Stimulated activated CD4-positive, alpha-beta T cell treated with anti-CD3 and anti-CD28 coated beads, TNF-alpha, amount 100 ng/mL, for 1 hour (primary cell): ENCODE data around the gene CHRM2.

Source experiments
- DNase-seq, 3 donors: peaks; one replicate each; pipeline ENCODE4 v3.0.0-alpha.2; 2020; ENCODE audit warnings: low read depth in 3 of 3, low spot score in 1 of 3

CHRM2 gene

GRCh38 chr7:136956671-136957070 is 88.2 kb downstream of the CHRM2 start:
- DNase-seq: no peak

- no peak for DNase-seq
Measured at GRCh38 chr7:136957391-136957790, 88.9 kb downstream of the CHRM2 start.

- DNase-seq: no peak
Measured at GRCh38 chr7:136958016-136958415, 89.6 kb downstream of the CHRM2 start.

DNA sequence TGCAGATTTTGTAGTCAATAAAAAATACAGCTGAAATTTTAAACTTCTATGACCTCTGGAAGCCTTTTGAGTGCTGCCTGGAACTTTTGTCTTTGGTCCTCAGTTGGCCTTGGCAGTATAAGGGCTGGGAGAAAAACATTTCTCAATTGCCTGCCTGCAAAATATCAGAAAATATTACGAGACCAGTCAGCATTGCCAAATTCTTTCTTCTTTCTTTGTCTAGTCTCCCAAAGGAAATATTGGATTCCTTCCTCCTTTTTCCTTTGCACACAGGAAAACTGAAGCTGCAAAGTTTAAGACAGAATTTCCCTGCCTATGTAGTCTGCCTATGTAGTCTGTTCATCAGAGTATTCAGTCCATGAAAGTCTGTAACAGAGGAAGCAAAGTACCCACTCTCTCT is 95.9 kb downstream of the CHRM2 start:
- DNase-seq: no peak

DNA sequence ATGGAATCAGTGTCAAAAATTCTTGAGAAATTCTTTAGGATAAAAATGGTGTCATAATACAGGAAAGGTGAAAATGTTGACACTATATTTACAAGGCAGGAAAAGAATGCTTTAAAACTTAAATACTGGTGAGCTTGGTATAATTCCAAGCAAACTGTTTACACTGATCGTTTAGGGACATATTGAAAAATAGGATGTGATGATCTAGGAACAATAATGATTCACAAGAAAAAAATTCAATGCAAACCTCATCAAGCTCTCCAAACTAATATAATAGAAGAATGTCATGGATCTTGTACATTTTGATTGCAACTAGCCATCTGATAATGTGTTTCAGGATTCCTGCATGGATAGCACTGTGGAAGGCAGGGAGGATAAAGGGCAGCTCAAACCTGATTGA is 98.4 kb downstream of the CHRM2 start:
- DNase-seq: no peak

DNA sequence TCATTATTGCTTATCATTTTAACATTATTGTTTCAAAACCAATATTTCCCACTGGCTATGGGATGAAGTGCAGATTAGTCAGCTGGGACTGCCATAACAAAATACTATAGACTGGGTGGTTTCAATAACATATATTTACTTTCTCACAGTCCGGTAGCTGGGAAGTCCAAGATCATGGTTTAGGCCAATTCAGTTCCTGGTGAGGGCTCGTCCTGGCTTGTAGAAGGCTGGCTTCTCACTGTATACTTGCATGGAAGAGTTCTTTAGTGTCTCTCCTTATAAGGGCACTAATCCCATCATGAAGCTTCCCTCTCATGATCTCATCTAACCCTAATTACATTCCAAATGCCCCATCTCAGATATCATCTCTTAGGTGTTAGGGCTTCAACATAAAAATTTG is 101.3 kb downstream of the CHRM2 start:
- DNase-seq: no peak

- no peak for DNase-seq
Measured at GRCh38 chr7:136971776-136972175, 103.3 kb downstream of the CHRM2 start.

GRCh38 chr7:136976504-136977251 is 108.2 kb downstream of the CHRM2 start:
- no peak for DNase-seq

GRCh38 chr7:136993377-136993776 is 124.9 kb downstream of the CHRM2 start:
- DNase-seq: no peak

GRCh38 chr7:136997735-136998134 is 129.3 kb downstream of the CHRM2 start:
- no peak for DNase-seq

DNA sequence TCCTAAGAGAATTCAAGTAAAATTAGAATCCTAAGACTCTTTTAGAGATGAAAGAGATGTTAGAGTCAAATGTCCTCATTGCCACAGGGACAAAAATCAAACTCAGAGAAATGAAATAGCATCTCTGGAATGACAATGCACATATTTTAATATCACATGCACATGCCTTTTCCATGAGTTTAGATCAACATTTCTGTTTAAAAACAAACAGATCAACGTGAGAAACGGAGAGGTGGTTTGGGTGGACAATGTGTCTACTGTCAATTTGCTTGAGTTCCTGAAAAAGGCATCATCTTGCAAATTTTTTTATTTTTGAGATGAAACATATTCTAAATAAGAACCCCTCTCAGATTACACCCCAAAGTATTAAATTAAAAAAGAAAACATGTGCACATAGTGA is 130.0 kb downstream of the CHRM2 start:
- DNase-seq: no peak

- DNase-seq: no peak
Measured at GRCh38 chr7:137000621-137001020, 132.2 kb downstream of the CHRM2 start.

GRCh38 chr7:137001041-137001440 is 132.6 kb downstream of the CHRM2 start:
- no peak for DNase-seq

DNA sequence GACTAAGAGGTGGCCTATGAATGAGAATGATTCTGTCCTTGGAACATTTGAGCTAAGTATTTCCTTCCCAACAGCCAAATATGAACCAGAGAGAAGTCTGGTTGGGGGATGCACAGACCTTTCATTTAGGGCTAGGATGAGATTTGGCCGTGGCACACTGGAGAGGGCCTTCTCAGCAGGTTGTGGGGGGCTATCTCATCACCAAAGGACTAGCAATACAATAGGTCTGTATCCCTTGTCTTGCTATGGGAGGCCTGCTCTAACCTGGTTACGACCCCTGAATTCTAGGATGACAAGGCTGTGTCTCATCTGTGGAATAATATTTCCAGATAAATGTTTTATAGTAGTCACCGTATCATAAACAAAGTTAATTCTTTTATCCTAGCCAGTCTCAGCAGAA is 133.0 kb downstream of the CHRM2 start:
- DNase-seq: no peak

DNA sequence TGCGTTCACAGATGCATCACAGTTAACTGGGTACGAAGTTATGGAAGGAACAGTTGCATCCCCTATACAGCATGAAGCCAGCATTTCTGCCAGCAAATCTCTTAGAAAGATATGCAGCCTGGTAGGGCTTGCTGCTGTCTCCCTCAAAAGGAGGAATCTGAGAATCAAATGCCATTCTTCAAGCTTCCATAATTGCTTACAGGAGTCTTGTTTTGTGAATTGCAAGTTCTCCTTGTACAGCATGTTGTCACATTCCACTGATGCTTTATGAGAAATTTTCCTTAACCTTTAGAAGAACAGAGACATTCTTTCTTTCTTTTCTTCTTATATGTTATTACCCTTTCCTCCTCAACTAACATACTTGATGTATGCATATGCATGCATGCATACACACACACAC is 134.6 kb downstream of the CHRM2 start:
- no peak for DNase-seq

- no peak for DNase-seq
Measured at GRCh38 chr7:137003566-137003965, 135.1 kb downstream of the CHRM2 start.

GRCh38 chr7:137005873-137006272 is 137.4 kb downstream of the CHRM2 start:
- DNase-seq: no peak

GRCh38 chr7:137006293-137006692 is 137.8 kb downstream of the CHRM2 start:
- no peak for DNase-seq

- DNase-seq: no peak
Measured at GRCh38 chr7:137007001-137007694, 138.7 kb downstream of the CHRM2 start.

DNA sequence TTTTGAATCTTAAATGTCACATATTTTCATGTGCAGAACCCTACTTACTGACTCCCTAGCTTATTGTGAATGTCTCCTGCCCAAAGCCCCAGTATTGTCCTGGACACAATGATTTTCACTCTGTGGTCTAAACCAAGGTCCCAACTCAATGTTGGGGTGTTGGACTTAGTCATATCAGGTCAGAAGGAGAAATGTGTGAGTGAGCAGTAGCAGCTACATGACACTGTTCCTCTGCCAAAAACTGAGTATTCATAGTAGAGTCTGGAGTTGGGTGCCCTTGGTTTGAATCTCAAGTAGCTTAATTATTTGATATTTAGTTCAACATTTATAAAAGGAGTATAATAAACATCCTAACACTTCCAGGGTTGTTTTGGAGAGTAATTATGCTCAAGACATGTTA is 141.0 kb downstream of the CHRM2 start:
- DNase-seq: no peak

GRCh38 chr7:137015015-137015414 is 146.6 kb downstream of the CHRM2 start:
- no peak for DNase-seq

DNA sequence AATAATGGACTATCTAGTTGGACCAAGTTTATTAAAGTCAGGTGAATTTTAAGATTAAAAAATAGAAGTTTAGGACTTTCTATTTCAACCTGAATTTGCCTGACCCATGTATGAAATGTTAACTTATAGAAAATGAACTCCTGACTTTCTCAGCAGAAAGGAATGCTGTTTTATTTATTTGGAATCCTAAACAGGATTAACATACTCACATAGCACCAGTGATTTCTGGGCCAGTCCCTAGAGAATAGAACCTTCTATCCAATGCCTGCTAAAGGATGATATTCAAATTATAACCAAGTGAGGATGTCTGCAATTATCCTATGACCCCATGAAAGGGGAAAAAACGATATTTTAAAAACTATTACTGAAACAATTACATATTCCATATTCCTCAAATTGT is 148.8 kb downstream of the CHRM2 start:
- no peak for DNase-seq

DNA sequence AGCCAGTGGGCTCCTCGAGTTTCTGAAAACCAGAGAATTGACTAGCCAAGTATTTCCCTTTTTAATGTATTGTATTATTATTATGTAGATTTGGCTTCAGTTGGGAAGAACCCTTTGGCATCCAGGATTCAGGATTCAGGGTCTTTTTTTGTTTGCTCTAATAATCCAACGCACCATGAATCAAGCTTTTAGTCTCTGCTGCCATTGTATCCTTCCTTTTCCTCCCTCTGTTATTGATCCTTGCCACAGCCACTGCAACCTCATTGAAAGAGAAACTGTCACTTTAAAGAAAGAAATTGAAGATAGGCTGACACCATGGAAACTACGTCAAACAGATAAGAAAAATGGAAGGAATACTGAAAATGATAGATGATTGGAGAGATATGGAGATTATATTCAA is 150.0 kb downstream of the CHRM2 start:
- no peak for DNase-seq
